ENCODE results near the gene IL15. TPM values are rescaled to one million over a fixed set of nuclear protein-coding genes. Genes with fewer than 3 reads are reported as not detected.
A peak's percentile ranks its signal among the peaks of the same experiment; 100 is the strongest.

IL15 gene
- total RNA-seq, 1 experiment from 2014 or later = 2.6 TPM

DNA sequence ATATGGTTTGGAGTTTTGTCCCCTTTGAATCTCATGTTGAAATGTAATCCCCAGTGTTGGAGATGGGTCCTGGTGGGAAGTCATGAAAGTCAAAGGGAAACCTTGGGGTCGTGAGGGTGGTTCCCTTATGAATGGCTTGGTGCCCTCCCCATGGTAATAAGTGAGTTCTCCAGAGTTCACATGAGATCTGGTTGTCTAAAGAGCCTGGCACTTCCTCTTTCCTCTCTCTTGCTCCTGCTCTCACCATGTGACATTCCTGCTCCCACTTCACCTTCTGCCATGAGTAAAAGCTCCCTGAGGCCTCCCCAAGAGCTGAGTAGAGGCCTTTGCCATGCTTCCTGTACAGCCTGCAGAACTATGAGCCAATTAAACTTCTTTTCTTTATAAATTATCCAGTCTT, 5.5 kb upstream of the IL15 start:
- Mint-ChIP-seq H3K27ac (no peak overlapping the region), H3K36me3 (no peaks in the 10 kb centered on the region), H3K4me3 (no peak overlapping the region), H3K27me3 (ENCODE audit: low read depth) (peaks cover 3% of the 10 kb centered on the region), H3K9me3 (no peaks in the 10 kb centered on the region), H3K4me1 (peaks cover 39% of the 10 kb centered on the region)
- POLR2A ChIA-PET = no interaction called here
- no peak for DNase-seq (ENCODE audit: low spot score)
- ATAC-seq = no peak
- CTCF ChIA-PET = no interaction called here
- no peak for TF ChIP-seq ZNF121 (CRISPR knock-in tag; IDR thresholded peaks at IDR 0.05)

DNA sequence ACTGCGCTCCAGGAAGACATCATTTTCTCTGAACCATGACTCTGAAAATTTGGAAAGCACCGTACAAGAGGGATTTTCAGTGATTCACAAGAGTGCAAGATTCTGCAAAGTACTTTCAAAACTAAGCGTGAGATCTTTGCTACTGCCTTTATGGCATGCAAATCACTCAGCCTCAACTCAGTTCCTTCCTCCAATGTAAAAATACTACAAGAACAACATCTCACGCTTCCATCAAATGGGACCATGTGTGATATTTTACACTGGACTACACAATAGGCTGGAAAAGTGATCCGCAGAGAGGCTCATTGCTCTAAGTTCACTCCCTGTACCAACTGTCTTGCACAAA, 674 bp upstream of the IL15 start:
- no peak for ATAC-seq
- Mint-ChIP-seq H3K36me3 (no peaks in the 10 kb centered on the region), H3K9me3 (no peaks in the 10 kb centered on the region), H3K4me3 (peak overlapping the region; percentile 85), H3K27ac (no peak overlapping the region), H3K27me3 (ENCODE audit: low read depth) (peaks cover 21% of the 10 kb centered on the region), H3K4me1 (peaks cover 56% of the 10 kb centered on the region)
- TF ChIP-seq, protein P1, sequence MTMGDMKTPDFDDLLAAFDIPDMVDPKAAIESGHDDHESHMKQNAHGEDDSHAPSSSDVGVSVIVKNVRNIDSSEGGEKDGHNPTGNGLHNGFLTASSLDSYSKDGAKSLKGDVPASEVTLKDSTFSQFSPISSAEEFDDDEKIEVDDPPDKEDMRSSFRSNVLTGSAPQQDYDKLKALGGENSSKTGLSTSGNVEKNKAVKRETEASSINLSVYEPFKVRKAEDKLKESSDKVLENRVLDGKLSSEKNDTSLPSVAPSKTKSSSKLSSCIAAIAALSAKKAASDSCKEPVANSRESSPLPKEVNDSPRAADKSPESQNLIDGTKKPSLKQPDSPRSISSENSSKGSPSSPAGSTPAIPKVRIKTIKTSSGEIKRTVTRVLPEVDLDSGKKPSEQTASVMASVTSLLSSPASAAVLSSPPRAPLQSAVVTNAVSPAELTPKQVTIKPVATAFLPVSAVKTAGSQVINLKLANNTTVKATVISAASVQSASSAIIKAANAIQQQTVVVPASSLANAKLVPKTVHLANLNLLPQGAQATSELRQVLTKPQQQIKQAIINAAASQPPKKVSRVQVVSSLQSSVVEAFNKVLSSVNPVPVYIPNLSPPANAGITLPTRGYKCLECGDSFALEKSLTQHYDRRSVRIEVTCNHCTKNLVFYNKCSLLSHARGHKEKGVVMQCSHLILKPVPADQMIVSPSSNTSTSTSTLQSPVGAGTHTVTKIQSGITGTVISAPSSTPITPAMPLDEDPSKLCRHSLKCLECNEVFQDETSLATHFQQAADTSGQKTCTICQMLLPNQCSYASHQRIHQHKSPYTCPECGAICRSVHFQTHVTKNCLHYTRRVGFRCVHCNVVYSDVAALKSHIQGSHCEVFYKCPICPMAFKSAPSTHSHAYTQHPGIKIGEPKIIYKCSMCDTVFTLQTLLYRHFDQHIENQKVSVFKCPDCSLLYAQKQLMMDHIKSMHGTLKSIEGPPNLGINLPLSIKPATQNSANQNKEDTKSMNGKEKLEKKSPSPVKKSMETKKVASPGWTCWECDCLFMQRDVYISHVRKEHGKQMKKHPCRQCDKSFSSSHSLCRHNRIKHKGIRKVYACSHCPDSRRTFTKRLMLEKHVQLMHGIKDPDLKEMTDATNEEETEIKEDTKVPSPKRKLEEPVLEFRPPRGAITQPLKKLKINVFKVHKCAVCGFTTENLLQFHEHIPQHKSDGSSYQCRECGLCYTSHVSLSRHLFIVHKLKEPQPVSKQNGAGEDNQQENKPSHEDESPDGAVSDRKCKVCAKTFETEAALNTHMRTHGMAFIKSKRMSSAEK (CRISPR knock-in tag; IDR thresholded peaks at IDR 0.05; ENCODE audit: borderline replicate concordance) = no peak
- TF ChIP-seq, protein P2, sequence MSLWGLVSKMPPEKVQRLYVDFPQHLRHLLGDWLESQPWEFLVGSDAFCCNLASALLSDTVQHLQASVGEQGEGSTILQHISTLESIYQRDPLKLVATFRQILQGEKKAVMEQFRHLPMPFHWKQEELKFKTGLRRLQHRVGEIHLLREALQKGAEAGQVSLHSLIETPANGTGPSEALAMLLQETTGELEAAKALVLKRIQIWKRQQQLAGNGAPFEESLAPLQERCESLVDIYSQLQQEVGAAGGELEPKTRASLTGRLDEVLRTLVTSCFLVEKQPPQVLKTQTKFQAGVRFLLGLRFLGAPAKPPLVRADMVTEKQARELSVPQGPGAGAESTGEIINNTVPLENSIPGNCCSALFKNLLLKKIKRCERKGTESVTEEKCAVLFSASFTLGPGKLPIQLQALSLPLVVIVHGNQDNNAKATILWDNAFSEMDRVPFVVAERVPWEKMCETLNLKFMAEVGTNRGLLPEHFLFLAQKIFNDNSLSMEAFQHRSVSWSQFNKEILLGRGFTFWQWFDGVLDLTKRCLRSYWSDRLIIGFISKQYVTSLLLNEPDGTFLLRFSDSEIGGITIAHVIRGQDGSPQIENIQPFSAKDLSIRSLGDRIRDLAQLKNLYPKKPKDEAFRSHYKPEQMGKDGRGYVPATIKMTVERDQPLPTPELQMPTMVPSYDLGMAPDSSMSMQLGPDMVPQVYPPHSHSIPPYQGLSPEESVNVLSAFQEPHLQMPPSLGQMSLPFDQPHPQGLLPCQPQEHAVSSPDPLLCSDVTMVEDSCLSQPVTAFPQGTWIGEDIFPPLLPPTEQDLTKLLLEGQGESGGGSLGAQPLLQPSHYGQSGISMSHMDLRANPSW (CRISPR knock-in tag; conservative IDR thresholded peaks at IDR 0.05; ENCODE audit: low read depth) = 0 out of 2 replicates have a peak, but pooled peaks have one; percentile 10
- DNase-seq (ENCODE audit: low spot score) = no peak
- POLR2A ChIA-PET = no interaction called here
- CTCF ChIA-PET = interaction anchor here (2.0 kb wide), 1 partner anchor 19 kb away, joined by 9 read pairs; no protein-coding TSS in a partner anchor

DNA sequence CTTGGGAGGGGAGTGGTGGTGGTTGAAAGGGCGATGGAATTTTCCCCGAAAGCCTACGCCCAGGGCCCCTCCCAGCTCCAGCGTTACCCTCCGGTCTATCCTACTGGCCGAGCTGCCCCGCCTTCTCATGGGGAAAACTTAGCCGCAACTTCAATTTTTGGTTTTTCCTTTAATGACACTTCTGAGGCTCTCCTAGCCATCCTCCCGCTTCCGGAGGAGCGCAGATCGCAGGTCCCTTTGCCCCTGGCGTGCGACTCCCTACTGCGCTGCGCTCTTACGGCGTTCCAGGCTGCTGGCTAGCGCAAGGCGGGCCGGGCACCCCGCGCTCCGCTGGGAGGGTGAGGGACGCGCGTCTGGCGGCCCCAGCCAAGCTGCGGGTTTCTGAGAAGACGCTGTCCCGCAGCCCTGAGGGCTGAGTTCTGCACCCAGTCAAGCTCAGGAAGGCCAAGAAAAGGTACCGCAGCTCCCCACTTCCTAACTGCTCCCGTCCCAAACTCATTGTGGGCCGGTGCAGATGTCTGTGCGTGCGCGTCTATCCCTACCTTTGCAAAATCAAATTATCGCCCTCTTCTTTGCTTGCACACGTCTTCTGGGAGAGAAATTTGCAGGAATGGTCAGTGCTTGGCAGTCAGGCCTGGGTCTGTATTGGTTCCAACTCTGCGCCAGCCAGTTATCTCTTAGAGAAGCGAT, 533 bp downstream of the IL15 start:
- peak overlapping the region; percentile 85 for H3K4me3 Mint-ChIP-seq
- TF ChIP-seq, protein P3, sequence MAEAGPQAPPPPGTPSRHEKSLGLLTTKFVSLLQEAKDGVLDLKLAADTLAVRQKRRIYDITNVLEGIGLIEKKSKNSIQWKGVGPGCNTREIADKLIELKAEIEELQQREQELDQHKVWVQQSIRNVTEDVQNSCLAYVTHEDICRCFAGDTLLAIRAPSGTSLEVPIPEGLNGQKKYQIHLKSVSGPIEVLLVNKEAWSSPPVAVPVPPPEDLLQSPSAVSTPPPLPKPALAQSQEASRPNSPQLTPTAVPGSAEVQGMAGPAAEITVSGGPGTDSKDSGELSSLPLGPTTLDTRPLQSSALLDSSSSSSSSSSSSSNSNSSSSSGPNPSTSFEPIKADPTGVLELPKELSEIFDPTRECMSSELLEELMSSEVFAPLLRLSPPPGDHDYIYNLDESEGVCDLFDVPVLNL (CRISPR knock-in tag; IDR thresholded peaks at IDR 0.05; ENCODE audit: borderline replicate concordance, low read depth) = no peak
- TF ChIP-seq ZNF423 (CRISPR knock-in tag; IDR thresholded peaks at IDR 0.05) = peak; percentile 81
- CTCF ChIA-PET = interaction anchor here (2.0 kb wide), 1 partner anchor 17 kb away, joined by 9 read pairs; no protein-coding TSS in a partner anchor
- no peaks in the 10 kb centered on the region for H3K36me3 Mint-ChIP-seq
- DNase-seq (ENCODE audit: low spot score) = peak; percentile 50
- no peaks in the 10 kb centered on the region for H3K9me3 Mint-ChIP-seq
- H3K27me3 Mint-ChIP-seq (ENCODE audit: low read depth) = peaks cover 21% of the 10 kb centered on the region
- peaks cover 52% of the 10 kb centered on the region for H3K4me1 Mint-ChIP-seq
- peak; percentile 69 for ATAC-seq
- POLR2A ChIA-PET = no interaction called here
- no peak overlapping the region for H3K27ac Mint-ChIP-seq

DNA sequence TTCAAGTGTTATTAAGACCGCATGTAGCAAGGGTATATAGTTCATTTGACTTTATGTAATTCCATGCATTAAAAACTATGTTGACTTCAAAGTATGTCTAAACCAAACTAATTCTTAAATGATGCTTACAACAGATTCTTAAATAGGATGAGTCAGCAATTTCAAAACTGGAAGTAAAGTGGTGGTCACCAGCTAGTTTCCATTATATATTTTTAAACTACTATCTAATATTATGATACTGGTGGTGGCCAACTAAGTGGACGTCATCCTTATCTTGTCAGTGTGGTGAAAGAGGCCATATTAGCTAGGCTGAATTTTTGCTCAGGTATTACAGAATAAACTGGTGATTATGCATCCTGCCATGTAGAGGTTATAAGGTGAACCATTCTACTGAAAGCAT, 1.2 kb downstream of the IL15 start:
- peaks cover 51% of the 10 kb centered on the region for H3K4me1 Mint-ChIP-seq
- peak overlapping the region; percentile 85 for H3K4me3 Mint-ChIP-seq
- CTCF ChIA-PET = interaction anchor here (1.8 to 2.0 kb wide), 2 partner anchors 17 kb away, joined by 8 to 9 read pairs; no protein-coding TSS in a partner anchor
- no peak for ATAC-seq
- H3K9me3 Mint-ChIP-seq = no peaks in the 10 kb centered on the region
- no peak for DNase-seq (ENCODE audit: low spot score)
- H3K27me3 Mint-ChIP-seq (ENCODE audit: low read depth) = peaks cover 21% of the 10 kb centered on the region
- POLR2A ChIA-PET = no interaction called here
- no peak overlapping the region for H3K27ac Mint-ChIP-seq
- no peaks in the 10 kb centered on the region for H3K36me3 Mint-ChIP-seq
- TF ChIP-seq FOXP1 (CRISPR knock-in tag; IDR thresholded peaks at IDR 0.05; ENCODE audit: borderline replicate concordance) (no peak), CREM (CRISPR knock-in tag; IDR thresholded peaks at IDR 0.05) (no peak), SOX15 (CRISPR knock-in tag; IDR thresholded peaks at IDR 0.05) (no peak), SMAD3 (CRISPR knock-in tag; IDR thresholded peaks at IDR 0.05; ENCODE audit: borderline replicate concordance) (no peak), TCF7 (CRISPR knock-in tag; IDR thresholded peaks at IDR 0.05; ENCODE audit: low read depth) (no peak), ZNF138 (CRISPR knock-in tag; conservative IDR thresholded peaks at IDR 0.05) (no peak), GRHL2 (CRISPR knock-in tag; IDR thresholded peaks at IDR 0.05; ENCODE audit: insufficient replicate concordance, severe bottlenecking) (no peak)
- TF ChIP-seq, protein P2 (CRISPR knock-in tag; conservative IDR thresholded peaks at IDR 0.05; ENCODE audit: low read depth) = no peak
- TF ChIP-seq, protein P4, sequence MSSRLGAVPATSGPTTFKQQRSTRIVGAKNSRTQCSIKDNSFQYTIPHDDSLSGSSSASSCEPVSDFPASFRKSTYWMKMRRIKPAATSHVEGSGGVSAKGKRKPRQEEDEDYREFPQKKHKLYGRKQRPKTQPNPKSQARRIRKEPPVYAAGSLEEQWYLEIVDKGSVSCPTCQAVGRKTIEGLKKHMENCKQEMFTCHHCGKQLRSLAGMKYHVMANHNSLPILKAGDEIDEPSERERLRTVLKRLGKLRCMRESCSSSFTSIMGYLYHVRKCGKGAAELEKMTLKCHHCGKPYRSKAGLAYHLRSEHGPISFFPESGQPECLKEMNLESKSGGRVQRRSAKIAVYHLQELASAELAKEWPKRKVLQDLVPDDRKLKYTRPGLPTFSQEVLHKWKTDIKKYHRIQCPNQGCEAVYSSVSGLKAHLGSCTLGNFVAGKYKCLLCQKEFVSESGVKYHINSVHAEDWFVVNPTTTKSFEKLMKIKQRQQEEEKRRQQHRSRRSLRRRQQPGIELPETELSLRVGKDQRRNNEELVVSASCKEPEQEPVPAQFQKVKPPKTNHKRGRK (CRISPR knock-in tag; IDR thresholded peaks at IDR 0.05; ENCODE audit: borderline replicate concordance) = no peak
